ENCODE results near the gene MGAT2. TPM values are rescaled to one million over a fixed set of nuclear protein-coding genes. Genes with fewer than 3 reads are reported as not detected.
"Not testable (repeated sequence)": the region's sequence is repeated elsewhere in the genome, so short reads cannot be mapped to it uniquely, and the experiment has no call there.

MGAT2 gene
- total RNA-seq, 2 donors from 2014 or later: 30.0 to 34.5 TPM

DNA sequence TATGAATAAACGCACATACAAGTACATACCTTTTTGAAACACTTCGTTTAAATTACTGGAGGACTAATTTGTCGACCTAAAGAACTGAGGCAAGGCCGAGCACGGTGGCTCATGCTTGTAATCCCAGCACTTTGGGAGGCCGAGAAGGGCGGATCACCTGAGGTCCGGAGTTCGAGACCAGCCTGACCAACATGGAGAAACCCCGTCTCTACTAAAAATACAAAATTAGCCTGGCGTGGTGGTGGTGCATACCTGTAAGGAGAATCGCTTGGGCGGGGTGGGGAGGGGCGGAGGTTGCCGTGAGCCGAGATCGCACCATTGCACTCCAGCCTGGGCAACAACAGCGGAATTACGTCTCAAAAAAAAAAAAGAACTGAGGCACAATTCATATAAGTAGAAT lies 1.3 kb upstream of the MGAT2 start:
- not testable (repeated sequence) for H3K9me3 ChIP-seq (ENCODE audit: control insufficient read depth, low read length, poor library complexity, severe bottlenecking)

DNA sequence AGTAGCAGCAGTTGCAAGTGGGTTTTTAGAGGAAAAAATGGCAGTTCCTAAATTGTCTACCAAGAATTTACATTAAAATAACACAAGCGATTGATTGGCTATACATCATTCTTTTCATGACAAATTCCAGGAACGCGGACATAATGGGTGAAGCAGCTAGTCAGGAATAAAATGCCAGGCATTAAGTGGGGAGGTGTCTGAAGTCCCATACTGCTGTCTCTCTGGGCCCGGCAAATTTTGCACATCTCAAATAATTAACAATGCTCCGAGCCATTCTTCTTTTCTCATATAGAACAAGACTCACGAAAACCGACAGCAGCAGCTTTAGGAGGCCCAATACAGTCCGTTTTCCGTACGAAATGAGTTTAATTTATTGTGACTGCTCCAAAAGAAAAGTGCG lies 869 bp upstream of the MGAT2 start:
- Mint-ChIP-seq H3K27me3 (no peaks in the 10 kb centered on the region), H3K4me3 (peak overlapping the region; percentile 96), H3K27ac (peak overlapping the region; percentile 99), H3K36me3 (ENCODE audit: low read depth) (peaks cover 11% of the 10 kb centered on the region), H3K4me1 (peaks cover 32% of the 10 kb centered on the region)
- no peak for ATAC-seq
- no peaks in the 10 kb centered on the region for H3K9me3 ChIP-seq (ENCODE audit: control insufficient read depth, low read length, poor library complexity, severe bottlenecking)
- DNase-seq: no peak

More for the DNA sequence above, 1.3 kb upstream of the MGAT2 start:
- not testable (repeated sequence) for ATAC-seq, DNase-seq, H3K27me3 Mint-ChIP-seq
- Mint-ChIP-seq H3K4me1 (peaks cover 31% of the 10 kb centered on the region), H3K27ac (peak overlapping the region; percentile 99), H3K36me3 (ENCODE audit: low read depth) (peaks cover 11% of the 10 kb centered on the region), H3K4me3 (peak overlapping the region; percentile 96)

DNA sequence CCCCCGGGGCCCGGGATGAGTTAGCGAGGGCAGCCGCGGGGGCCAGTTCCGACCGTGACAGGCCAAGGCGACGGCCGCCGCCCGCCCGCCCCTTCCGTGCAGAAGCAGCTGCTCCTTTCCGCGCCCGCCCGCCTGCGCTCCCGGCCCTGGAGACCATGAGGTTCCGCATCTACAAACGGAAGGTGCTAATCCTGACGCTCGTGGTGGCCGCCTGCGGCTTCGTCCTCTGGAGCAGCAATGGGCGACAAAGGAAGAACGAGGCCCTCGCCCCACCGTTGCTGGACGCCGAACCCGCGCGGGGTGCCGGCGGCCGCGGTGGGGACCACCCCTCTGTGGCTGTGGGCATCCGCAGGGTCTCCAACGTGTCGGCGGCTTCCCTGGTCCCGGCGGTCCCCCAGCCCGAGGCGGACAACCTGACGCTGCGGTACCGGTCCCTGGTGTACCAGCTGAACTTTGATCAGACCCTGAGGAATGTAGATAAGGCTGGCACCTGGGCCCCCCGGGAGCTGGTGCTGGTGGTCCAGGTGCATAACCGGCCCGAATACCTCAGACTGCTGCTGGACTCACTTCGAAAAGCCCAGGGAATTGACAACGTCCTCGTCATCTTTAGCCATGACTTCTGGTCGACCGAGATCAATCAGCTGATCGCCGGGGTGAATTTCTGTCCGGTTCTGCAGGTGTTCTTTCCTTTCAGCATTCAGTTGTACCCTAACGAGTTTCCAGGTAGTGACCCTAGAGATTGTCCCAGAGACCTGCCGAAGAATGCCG lies 699 bp downstream of the MGAT2 start:
- H3K36me3 Mint-ChIP-seq (ENCODE audit: low read depth): peaks cover 11% of the 10 kb centered on the region
- no peak for DNase-seq

DNA sequence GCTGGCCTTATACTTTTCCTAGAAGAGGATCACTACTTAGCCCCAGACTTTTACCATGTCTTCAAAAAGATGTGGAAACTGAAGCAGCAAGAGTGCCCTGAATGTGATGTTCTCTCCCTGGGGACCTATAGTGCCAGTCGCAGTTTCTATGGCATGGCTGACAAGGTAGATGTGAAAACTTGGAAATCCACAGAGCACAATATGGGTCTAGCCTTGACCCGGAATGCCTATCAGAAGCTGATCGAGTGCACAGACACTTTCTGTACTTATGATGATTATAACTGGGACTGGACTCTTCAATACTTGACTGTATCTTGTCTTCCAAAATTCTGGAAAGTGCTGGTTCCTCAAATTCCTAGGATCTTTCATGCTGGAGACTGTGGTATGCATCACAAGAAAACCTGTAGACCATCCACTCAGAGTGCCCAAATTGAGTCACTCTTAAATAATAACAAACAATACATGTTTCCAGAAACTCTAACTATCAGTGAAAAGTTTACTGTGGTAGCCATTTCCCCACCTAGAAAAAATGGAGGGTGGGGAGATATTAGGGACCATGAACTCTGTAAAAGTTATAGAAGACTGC lies 1.5 kb downstream of the MGAT2 start:
- DNase-seq: no peak
- Mint-ChIP-seq H3K36me3 (ENCODE audit: low read depth) (peaks cover 11% of the 10 kb centered on the region), H3K27ac (peak overlapping the region; percentile 99), H3K4me3 (peak overlapping the region; percentile 96), H3K27me3 (no peaks in the 10 kb centered on the region), H3K4me1 (peaks cover 34% of the 10 kb centered on the region)
- H3K9me3 ChIP-seq (ENCODE audit: control insufficient read depth, low read length, poor library complexity, severe bottlenecking): no peaks in the 10 kb centered on the region
- no peak for ATAC-seq

More for the DNA sequence above, 699 bp downstream of the MGAT2 start:
- ATAC-seq: peak; percentile 7
- Mint-ChIP-seq H3K4me3 (peak overlapping the region; percentile 96), H3K27me3 (no peaks in the 10 kb centered on the region), H3K27ac (peak overlapping the region; percentile 99), H3K4me1 (peaks cover 35% of the 10 kb centered on the region)
- H3K9me3 ChIP-seq (ENCODE audit: control insufficient read depth, low read length, poor library complexity, severe bottlenecking): no peaks in the 10 kb centered on the region

DNA sequence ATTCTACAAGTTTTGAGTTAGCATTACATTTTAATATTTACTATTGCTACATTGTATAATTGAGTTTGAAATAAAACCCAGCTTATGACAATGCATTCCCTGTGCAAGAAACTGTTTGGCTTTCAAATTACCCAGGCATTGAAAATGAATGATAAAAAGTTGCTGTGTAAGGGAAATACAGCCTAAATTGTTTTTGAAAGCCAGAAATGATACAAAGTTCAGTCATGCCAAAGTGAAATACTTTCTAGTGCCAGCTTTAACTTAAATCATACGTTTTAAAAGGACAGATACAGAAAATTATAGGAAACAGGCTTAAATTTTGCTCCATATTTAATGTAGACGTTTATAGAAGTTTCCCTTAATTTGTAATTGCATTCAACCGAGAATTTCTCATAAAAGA lies 2.8 kb downstream of the MGAT2 start:
- ATAC-seq: no peak
- Mint-ChIP-seq H3K36me3 (ENCODE audit: low read depth) (peaks cover 8% of the 10 kb centered on the region), H3K27ac (peak overlapping the region; percentile 99), H3K27me3 (no peaks in the 10 kb centered on the region), H3K4me1 (peaks cover 26% of the 10 kb centered on the region), H3K4me3 (peak overlapping the region; percentile 67)
- no peaks in the 10 kb centered on the region for H3K9me3 ChIP-seq (ENCODE audit: control insufficient read depth, low read length, poor library complexity, severe bottlenecking)
- no peak for DNase-seq

DNA sequence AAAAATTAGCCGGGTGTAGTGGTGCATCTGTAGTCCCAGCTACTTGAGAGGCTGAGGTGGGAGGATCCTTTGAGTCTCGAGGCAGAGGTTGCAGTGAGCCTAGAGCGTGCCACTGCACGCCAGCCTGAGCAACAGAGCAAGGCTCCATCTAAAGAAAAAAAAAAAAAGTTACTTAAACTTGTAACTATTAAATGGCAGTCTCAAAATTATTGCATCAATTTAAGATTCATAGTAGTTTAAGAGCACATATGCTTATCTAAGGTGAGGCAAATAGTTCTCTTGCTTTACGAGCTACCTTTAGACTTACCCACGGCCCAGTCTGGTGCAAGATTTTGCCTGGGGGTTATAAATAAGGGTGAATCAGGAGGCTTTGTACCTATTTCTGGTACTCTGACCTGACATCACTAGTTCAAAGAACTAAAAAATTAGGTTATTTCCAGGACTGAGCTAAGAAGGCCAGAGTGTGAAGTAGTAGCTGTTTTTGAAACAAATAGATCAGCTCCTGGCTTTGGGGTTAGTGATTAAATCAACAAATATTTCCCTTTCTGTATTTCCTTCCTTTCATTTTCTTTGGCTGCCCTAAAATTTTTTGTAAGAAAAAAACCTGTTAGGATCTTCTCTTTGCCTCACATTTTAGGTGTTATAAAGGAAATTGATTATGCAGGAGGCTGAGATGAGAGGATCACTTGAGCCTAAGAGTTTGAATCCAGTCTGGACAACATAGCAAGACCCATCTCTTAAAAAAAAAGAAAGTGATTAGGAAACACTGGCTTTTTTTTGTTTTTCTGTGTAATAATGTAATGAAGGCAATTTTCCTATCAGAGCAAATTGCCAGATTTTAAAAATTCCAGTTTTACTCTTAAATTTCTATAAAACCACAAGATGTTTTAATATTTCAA lies 3.6 kb downstream of the MGAT2 start:
- H3K4me3 Mint-ChIP-seq: peak overlapping the region; percentile 67
- peaks cover 5% of the 10 kb centered on the region for H3K36me3 Mint-ChIP-seq (ENCODE audit: low read depth)
- ATAC-seq (peak; percentile 39), DNase-seq (peak in 1 of 3 donors; percentile 24)
- peaks cover 20% of the 10 kb centered on the region for H3K4me1 Mint-ChIP-seq
- H3K27me3 Mint-ChIP-seq: no peaks in the 10 kb centered on the region
- no peaks in the 10 kb centered on the region for H3K9me3 ChIP-seq (ENCODE audit: control insufficient read depth, low read length, poor library complexity, severe bottlenecking)
- H3K27ac Mint-ChIP-seq: peak overlapping the region; percentile 99

DNA sequence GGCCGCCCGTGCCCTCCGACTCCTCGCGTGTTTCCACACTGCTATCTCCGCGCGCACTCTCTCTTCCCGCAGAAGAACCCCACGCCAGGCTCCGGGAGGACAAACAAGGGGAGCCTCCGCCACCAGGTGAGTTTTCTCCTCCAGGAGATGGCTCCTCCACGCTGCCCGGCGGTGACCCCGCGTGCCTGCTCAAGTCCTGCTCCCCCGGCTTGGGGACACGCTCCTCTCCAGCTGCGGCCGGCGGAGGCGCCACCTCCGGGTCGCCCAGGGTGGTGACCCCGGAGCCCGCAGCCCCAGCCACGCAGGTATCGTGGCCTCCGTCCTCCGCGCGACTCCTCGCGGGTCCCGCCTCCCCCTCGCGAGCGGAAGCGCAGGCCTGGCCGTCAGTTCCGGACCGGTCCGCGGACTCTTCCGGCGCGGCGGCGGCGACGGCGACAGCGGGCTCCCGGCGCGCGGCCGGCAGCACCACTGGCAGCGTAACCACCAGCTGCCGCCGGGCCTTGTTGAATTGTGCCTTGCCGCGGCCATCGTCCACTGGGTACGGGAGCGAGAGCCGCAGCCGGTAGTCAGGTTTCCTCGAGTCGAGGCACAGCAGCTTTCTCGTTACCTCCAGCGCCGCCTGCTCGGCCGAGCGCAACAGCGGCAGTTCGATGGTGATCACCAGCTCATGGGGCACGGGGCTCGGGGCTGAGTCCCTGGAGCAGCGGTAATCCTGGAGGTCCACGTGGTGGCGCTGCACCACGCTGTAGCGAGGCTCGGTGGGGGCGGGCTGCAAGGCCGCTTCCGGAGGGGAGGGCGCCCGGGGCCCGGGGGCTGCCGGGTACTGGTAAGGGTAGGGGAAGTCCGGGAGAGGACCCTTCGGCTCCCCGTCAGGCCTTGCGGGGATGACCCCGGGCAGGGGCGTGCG lies 13.3 kb downstream of the MGAT2 start:
- H3K36me3 Mint-ChIP-seq (ENCODE audit: low read depth): peaks cover 7% of the 10 kb centered on the region
- H3K4me3 Mint-ChIP-seq: peak overlapping the region; percentile 97
- no peaks in the 10 kb centered on the region for H3K9me3 ChIP-seq (ENCODE audit: control insufficient read depth, low read length, poor library complexity, severe bottlenecking)
- no peaks in the 10 kb centered on the region for H3K27me3 Mint-ChIP-seq
- peak; percentile 89 to 92 (median 89) for DNase-seq
- peak overlapping the region; percentile 98 for H3K27ac Mint-ChIP-seq
- peaks cover 39% of the 10 kb centered on the region for H3K4me1 Mint-ChIP-seq
- peak; percentile 81 for ATAC-seq

DNA sequence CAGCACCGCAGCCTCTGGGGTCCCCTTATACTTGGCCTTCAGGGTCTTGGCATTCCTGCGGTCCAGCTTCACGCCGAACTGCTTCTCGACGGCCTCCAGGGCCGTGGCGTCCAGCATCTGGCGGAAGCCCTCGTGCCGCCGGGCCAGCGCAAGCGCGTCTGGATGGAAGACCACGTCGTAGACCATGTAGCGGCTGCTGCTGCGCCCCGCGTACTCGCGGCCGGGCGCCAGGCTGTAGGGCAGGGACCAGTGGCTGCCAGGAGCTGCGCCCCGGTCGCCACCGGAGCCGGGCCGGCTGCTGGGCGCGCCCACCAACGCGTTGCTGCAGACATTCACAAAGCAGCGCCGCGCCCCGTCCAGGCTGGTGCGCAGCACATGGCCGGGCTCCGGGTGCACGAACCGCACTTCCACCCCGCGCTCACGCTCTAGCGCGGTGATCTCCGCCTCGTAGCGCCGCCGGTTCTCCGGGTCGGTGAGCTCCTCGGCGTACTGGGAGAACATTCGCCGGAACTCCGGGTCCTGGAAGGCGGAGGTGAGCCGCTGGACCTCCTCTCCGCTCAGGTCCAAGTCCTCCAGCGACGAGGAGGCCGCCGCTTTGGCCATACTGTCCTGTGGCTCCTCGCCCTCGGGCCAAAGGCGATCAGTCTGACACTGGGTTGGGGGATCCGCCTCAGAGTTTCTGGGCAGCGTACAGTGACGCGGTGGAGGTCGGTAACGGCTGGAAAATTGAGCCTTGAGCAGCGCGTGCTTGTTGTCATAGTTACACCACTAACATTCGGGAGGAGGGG lies 14.1 kb downstream of the MGAT2 start, which contains the start of gene DNAAF2:
TSS of gene DNAAF2 (minus strand) at position 698 of the 788 bp plus-strand sequence. CDS start at position 603, 95 bp downstream.
- peak; percentile 48 for ATAC-seq
- no peaks in the 10 kb centered on the region for H3K27me3 Mint-ChIP-seq
- H3K4me3 Mint-ChIP-seq: peak within 1 kb of the TSS; percentile 97
- DNase-seq: peak; percentile 51 to 63 (median 55)
- peaks cover 41% of the 10 kb centered on the region for H3K4me1 Mint-ChIP-seq
- peak within 1 kb of the TSS; percentile 98 for H3K27ac Mint-ChIP-seq
- peaks cover 9% of the 10 kb centered on the region for H3K36me3 Mint-ChIP-seq (ENCODE audit: low read depth)
- H3K9me3 ChIP-seq (ENCODE audit: control insufficient read depth, low read length, poor library complexity, severe bottlenecking): no peaks in the 10 kb centered on the region

DNA sequence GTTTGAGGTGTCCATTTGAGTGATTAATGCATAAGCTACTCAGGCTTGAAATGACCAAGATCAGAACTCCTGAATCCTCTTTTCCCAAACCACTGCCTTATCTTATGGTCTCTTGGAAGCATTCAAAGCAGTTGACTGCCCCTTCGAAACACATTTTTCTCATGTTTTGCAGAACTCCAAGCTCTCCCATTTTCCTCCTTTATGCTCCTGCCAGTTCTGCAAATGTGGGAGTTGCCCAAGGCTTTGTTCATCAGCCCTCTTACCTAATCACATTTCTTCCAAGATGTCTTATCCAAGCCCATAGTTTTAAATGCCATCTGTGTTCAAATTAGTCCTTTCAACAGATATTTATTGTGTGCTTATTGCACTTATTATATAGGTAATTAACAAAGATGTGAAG lies 16.3 kb downstream of the MGAT2 start:
- no peak for DNase-seq
- Mint-ChIP-seq H3K4me3 (peak overlapping the region; percentile 66), H3K36me3 (ENCODE audit: low read depth) (peaks cover 9% of the 10 kb centered on the region), H3K27ac (peak overlapping the region; percentile 98), H3K4me1 (peaks cover 41% of the 10 kb centered on the region), H3K27me3 (no peaks in the 10 kb centered on the region)
- H3K9me3 ChIP-seq (ENCODE audit: control insufficient read depth, low read length, poor library complexity, severe bottlenecking): no peaks in the 10 kb centered on the region
- no peak for ATAC-seq

DNA sequence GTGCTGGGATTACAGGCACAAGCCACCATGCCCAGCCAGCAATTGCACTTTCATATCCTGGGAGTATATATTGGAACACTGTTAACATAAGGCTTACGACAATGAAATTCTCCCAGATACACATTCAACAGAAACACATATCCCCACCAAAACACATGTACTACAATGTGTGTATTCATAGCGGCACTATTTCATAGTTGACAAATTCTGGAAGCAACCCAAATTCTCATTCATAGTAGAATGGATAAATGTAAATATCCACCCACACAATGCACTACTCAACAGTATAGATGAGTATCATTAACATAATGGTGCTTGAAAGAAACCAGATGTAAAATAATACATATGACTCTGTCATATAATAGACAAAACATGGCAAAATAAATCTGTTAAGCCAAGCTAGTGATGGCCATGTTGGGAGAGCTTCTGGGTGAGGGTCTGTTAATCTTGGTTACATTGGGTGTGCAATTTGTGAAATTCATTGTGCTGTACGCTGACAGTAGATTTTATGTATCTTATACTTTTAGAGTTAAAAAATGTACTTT lies 17.0 kb downstream of the MGAT2 start:
- no peak for ATAC-seq
- peak overlapping the region; percentile 98 for H3K27ac Mint-ChIP-seq
- peaks cover 45% of the 10 kb centered on the region for H3K4me1 Mint-ChIP-seq
- H3K27me3 Mint-ChIP-seq: no peaks in the 10 kb centered on the region
- H3K4me3 Mint-ChIP-seq: no peak overlapping the region
- H3K9me3 ChIP-seq (ENCODE audit: control insufficient read depth, low read length, poor library complexity, severe bottlenecking): no peaks in the 10 kb centered on the region
- DNase-seq: no peak
- H3K36me3 Mint-ChIP-seq (ENCODE audit: low read depth): peaks cover 14% of the 10 kb centered on the region

DNA sequence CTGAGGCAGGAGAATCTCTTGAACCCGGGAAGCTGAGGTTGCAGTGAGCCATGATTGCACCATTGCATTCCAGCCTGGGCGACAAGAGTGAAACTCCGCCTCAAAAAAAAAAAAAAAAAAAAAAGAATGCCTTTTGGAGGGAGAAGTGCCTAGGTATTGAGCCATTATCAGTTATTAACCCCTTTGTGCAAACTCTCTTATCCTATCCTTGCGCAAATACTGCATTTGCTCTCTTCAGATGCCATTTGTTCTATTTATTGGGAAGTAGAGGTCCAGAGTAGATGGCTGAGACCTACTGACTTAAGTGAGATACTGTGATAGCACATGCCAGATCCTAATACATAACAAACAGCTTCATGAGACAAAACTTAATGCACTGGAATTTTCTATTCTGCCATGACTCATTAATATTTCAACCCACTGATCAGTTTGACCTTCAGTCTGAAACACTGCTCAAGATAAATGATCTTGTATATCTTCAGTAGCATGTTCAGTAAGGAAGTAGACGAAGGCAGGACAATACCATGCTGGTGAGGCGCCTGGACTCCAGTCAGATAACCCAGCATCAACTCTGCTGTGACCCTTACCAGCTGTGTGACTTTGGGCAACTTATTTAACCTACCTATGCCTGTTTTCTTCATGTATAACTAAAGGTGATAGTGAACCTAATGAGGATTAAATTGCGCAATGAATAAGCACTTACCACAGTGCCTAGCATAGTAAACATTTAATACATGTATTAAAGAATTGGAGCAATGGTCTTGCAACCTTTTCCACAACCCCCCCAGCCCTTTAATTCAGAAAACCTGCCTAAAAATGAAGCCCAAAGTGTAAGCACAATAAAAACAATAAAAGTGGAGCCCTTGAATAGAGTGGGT lies 20.2 kb downstream of the MGAT2 start:
- Mint-ChIP-seq H3K4me3 (no peak overlapping the region), H3K27me3 (no peaks in the 10 kb centered on the region), H3K36me3 (ENCODE audit: low read depth) (peaks cover 14% of the 10 kb centered on the region), H3K27ac (peak overlapping the region; percentile 90), H3K4me1 (peaks cover 28% of the 10 kb centered on the region)
- ATAC-seq (no peak), DNase-seq (no peak)
- H3K9me3 ChIP-seq (ENCODE audit: control insufficient read depth, low read length, poor library complexity, severe bottlenecking): no peaks in the 10 kb centered on the region

Measured in T-helper 17 cell (primary cell).